K562 (cell line): Measurements from ENCODE around the gene MLYCD.

ENCODE experiments used
- EGR1 ChIP-seq: fragments of 450-650 bp; conservative IDR thresholded peaks from 2 replicates; pipeline ENCODE4 v1.6.1; 2017; ENCODE audit warnings: mild to moderate bottlenecking
- HNRNPH1 ChIP-seq: fragments of 200-400 bp; formaldehyde crosslinking; optimal IDR thresholded peaks from 2 replicates; pipeline ENCODE3; 2017; ENCODE audit warnings: low read depth, mild to moderate bottlenecking, low read length, moderate library complexity
- RFX7 ChIP-seq: fragments of 250-450 bp; sonication (Bioruptor Pico); IDR thresholded peaks from 2 replicates; pipeline ENCODE4 v1.5.1; 2021; ENCODE audit warnings: mild to moderate bottlenecking
- YY1 ChIP-seq, 3 experiments: IDR thresholded peaks; 2 replicates each; pipeline ENCODE4 v1.6.1; 2011; ENCODE audit warnings: low read length in 2 of 3, mild to moderate bottlenecking in 2 of 3, moderate library complexity in 2 of 3, borderline replicate concordance in 1 of 3, control low read depth in 1 of 3, low read depth in 1 of 3; ENCODE audit not compliant: insufficient read depth in 3 of 3, insufficient replicate concordance in 2 of 3, control insufficient read depth in 1 of 3, insufficient read length in 1 of 3; ENCODE audit errors: extremely low read depth in 1 of 3
- ZFX ChIP-seq: sonication (generic); formaldehyde crosslinking; IDR thresholded peaks from 2 replicates; pipeline ENCODE4 v1.8.0; 2022; ENCODE audit warnings: mild to moderate bottlenecking, missing genetic modification reagents, moderate library complexity
- TF ChIP-seq, protein P1 (sequence below), 3 experiments: IDR thresholded peaks in 2 of 3; conservative IDR thresholded peaks in 1 of 3; 2 replicates each; pipeline ENCODE4 v1.5.1; 2011 to 2012; ENCODE audit warnings: low read length in 3 of 3, mild to moderate bottlenecking in 3 of 3, control low read depth in 2 of 3, improper control_type of control experiment in 1 of 3, inconsistent platforms in 1 of 3, low read depth in 1 of 3, mixed read lengths in 1 of 3, moderate library complexity in 1 of 3; ENCODE audit not compliant: insufficient read depth in 2 of 3
- TF ChIP-seq, protein P2 (sequence below): sonication (generic); formaldehyde crosslinking; IDR thresholded peaks from 2 replicates; pipeline ENCODE4 v1.8.0; 2023; ENCODE audit warnings: mild to moderate bottlenecking, missing genetic modification reagents

DNA sequence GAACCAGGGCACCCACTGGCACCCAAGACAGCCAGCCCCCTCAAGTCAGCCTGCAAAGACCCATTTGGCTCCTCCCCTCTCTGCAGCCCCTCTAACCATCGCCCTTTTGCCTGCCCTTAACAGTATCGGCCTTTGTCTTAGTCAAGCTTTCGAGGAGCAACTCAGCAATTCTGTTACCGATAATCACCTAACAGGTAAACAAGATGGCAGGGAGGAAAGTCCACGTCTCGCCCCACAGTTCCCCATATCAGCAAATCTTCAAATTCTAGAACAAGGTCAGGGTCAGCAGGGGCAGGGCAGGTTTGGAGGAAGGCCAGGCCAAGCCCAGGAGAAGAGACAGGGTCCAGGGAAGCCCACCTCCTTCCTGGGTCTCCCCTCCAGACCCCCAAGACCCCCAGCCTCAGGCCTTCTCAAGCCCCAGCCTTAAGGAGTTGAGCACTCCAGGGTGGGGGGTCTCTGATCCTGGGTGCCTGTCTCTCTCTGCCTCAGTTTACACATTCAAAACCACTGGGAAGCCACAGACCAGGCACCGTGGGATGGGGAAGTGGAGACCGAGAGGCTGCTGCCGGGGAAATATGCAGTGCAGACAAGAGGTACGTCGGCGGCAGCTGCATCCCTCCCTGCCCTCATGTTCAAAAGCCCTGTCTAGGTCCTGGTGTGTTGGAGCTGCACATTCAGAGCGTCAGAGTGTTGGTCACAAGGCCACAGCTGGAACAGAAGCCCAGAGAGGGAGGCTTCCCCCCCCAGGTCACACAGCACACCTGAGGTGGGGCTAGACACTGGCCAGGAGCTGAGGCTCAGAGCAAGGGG, 50.2 kb downstream of the MLYCD start:
- no peak for TF ChIP-seq RFX7 (CRISPR knock-in tag)
- TF ChIP-seq ZFX (CRISPR knock-in tag) = no peak
- TF ChIP-seq, protein P1, sequence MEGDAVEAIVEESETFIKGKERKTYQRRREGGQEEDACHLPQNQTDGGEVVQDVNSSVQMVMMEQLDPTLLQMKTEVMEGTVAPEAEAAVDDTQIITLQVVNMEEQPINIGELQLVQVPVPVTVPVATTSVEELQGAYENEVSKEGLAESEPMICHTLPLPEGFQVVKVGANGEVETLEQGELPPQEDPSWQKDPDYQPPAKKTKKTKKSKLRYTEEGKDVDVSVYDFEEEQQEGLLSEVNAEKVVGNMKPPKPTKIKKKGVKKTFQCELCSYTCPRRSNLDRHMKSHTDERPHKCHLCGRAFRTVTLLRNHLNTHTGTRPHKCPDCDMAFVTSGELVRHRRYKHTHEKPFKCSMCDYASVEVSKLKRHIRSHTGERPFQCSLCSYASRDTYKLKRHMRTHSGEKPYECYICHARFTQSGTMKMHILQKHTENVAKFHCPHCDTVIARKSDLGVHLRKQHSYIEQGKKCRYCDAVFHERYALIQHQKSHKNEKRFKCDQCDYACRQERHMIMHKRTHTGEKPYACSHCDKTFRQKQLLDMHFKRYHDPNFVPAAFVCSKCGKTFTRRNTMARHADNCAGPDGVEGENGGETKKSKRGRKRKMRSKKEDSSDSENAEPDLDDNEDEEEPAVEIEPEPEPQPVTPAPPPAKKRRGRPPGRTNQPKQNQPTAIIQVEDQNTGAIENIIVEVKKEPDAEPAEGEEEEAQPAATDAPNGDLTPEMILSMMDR (IDR thresholded peaks at IDR 0.05 in 2 of 3, conservative IDR thresholded peaks at IDR 0.05 in 1 of 3; ENCODE audit: insufficient read depth in 2 of 3, low read depth in 1 of 3, low read length in 3 of 3) = no peak
- TF ChIP-seq HNRNPH1 = no peak
- TF ChIP-seq YY1 (IDR thresholded peaks at IDR 0.05; ENCODE audit: borderline replicate concordance in 1 of 3, control insufficient read depth in 1 of 3, extremely low read depth in 1 of 3, insufficient read depth in 3 of 3, insufficient read length in 1 of 3, insufficient replicate concordance in 2 of 3, low read depth in 1 of 3, low read length in 2 of 3) = no peak
- no peak for TF ChIP-seq EGR1
- TF ChIP-seq, protein P2, sequence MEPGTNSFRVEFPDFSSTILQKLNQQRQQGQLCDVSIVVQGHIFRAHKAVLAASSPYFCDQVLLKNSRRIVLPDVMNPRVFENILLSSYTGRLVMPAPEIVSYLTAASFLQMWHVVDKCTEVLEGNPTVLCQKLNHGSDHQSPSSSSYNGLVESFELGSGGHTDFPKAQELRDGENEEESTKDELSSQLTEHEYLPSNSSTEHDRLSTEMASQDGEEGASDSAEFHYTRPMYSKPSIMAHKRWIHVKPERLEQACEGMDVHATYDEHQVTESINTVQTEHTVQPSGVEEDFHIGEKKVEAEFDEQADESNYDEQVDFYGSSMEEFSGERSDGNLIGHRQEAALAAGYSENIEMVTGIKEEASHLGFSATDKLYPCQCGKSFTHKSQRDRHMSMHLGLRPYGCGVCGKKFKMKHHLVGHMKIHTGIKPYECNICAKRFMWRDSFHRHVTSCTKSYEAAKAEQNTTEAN (CRISPR knock-in tag) = no peak
